NCI-H1417 treated with DMSO at 0.1 percent for 48 hours (cell line): Measurements from ENCODE around the gene BTBD7.

ENCODE experiments used
- DNase-seq: peaks from one replicate; lab custom pipeline; 2025; lab: John Stamatoyannopoulos, UW

BTBD7 gene

GRCh38 chr14:93302688-93303581 is 29.9 kb downstream of the BTBD7 start:
- no peak for DNase-seq

- DNase-seq = no peak
These were observed 30.9 kb downstream of the BTBD7 start for GRCh38 chr14:93301821-93302447.

GRCh38 chr14:93299866-93300265 is 33.0 kb downstream of the BTBD7 start:
- no peak for DNase-seq

GRCh38 chr14:93299416-93299815 is 33.4 kb downstream of the BTBD7 start:
- no peak for DNase-seq

- DNase-seq = peak; percentile 11
These were observed 37.2 kb downstream of the BTBD7 start for GRCh38 chr14:93295541-93296220.

- DNase-seq = no peak
These were observed 46.5 kb downstream of the BTBD7 start for GRCh38 chr14:93286212-93286890.

GRCh38 chr14:93285044-93285443 is 47.8 kb downstream of the BTBD7 start:
- no peak for DNase-seq

- no peak for DNase-seq
These were observed 50.9 kb downstream of the BTBD7 start for GRCh38 chr14:93281937-93282336.

GRCh38 chr14:93280743-93281142 is 52.1 kb downstream of the BTBD7 start:
- no peak for DNase-seq

GRCh38 chr14:93276031-93276716 is 56.7 kb downstream of the BTBD7 start:
- DNase-seq = no peak

- no peak for DNase-seq
These were observed 58.6 kb downstream of the BTBD7 start for GRCh38 chr14:93274055-93274806.

- DNase-seq = no peak
These were observed 61.7 kb downstream of the BTBD7 start for GRCh38 chr14:93271111-93271510.

GRCh38 chr14:93269341-93270068 is 63.3 kb downstream of the BTBD7 start:
- DNase-seq = no peak

- DNase-seq = no peak
These were observed 64.4 kb downstream of the BTBD7 start for GRCh38 chr14:93268406-93268805.

GRCh38 chr14:93267149-93267711 is 65.6 kb downstream of the BTBD7 start:
- DNase-seq = no peak

- no peak for DNase-seq
These were observed 66.7 kb downstream of the BTBD7 start for GRCh38 chr14:93266127-93266526.

GRCh38 chr14:93263416-93263815 is 69.4 kb downstream of the BTBD7 start:
- DNase-seq = no peak

- no peak for DNase-seq
These were observed 70.4 kb downstream of the BTBD7 start for GRCh38 chr14:93262446-93262845.

GRCh38 chr14:93249128-93249831 is 83.6 kb downstream of the BTBD7 start:
- no peak for DNase-seq
